ENCODE results near the gene SLC66A1.

SLC66A1 gene

GRCh38 chr1:19343617-19344350, 31.7 kb downstream of the SLC66A1 start:
- DNase-seq (ENCODE audit: low spot score): no peak

DNA sequence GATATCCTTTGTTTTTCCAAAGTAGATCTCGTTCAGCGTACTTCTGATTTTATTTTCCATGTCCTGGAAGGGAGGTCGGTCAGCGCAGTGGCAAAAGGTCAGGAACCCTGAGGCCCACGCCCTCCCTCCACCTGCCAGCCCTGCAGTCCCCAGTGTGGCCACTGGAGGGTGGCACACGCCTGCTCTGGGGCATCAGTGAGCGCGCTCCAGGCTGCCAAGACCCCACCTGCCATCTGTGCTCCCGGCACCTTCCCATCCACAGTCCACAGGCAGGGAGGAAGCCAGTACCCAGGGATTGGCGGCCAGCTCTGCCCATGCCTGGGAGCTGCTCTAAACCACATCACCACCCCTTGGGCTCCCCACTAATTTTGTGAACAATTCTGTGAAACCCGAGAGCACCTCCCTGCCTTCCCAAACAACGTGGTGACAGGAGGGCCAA, 32.3 kb downstream of the SLC66A1 start:
- peak; percentile 69 for DNase-seq (ENCODE audit: low spot score)

DNA sequence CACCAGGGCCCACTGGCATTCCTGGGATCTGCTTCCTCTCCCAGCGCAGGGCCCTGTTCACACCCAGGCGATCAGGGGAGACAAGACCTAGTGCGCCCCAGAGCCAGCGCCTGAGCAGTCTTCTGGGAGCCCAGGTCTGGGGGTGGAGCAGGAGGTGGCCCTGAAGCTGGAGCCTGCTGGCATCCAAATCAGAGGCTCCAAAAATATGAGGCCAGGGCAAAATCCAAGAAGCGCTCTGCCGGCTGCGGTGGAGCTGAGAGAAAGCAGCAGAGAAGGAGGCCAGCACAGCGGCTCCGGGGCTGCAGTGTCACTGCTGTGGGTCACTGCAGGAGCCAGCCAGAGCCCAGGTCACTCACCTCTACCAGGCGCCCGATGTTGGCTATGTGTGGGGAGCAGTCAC, 32.7 kb downstream of the SLC66A1 start:
- no peak for DNase-seq (ENCODE audit: low spot score)

DNA sequence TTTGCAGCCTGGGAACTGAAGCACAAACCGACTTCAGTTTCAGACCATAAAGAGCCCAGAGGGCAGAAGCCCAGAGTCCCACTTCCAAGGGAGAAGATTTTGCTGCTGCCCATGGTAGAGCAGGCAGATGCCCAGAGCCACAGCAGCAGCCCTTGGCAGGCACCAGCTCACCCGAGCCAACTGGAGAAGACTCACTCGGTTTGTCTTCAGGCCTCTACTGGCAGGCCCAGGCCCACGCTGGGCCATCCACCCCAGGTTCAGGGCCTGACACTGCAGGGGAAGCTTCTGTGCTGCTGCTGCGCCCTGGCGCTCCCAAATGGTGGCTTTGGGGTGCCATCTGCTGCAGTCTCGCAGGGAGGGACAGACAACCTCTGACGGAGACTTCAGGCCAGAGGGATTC, 33.3 kb downstream of the SLC66A1 start:
- no peak for DNase-seq (ENCODE audit: low spot score)

GRCh38 chr1:19346026-19346425, 33.9 kb downstream of the SLC66A1 start:
- no peak for DNase-seq (ENCODE audit: low spot score)

DNA sequence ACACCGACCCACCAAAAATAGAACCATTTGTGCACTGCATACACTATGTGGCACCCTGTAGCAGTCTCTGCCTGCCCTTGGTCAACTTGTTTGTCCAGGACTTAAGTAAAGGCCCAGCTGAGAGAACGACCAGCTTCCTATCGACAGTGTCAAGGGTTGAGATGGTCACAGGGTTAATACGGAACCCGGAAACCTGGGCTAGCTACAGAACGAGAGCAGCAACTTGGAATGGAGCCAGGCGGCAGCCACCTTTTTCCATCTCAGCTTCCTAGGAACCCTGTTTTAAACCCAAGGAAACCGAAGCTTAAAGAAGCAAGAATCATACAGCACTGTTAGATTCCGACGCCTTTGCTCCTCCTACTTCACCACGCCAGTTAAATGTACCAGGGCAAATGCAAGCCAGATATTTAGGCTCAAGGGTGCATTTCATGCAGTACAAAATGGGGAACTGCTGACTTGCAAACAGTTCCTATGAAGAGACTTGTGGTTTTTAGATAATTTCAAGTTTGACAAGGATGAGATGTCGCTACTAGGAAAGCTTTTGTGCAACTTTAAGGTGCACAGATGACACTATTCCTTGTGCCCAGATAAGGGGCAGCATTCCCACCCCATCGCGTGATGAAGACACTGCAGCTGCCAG, 35.5 kb downstream of the SLC66A1 start:
- no peak for DNase-seq (ENCODE audit: low spot score)

DNA sequence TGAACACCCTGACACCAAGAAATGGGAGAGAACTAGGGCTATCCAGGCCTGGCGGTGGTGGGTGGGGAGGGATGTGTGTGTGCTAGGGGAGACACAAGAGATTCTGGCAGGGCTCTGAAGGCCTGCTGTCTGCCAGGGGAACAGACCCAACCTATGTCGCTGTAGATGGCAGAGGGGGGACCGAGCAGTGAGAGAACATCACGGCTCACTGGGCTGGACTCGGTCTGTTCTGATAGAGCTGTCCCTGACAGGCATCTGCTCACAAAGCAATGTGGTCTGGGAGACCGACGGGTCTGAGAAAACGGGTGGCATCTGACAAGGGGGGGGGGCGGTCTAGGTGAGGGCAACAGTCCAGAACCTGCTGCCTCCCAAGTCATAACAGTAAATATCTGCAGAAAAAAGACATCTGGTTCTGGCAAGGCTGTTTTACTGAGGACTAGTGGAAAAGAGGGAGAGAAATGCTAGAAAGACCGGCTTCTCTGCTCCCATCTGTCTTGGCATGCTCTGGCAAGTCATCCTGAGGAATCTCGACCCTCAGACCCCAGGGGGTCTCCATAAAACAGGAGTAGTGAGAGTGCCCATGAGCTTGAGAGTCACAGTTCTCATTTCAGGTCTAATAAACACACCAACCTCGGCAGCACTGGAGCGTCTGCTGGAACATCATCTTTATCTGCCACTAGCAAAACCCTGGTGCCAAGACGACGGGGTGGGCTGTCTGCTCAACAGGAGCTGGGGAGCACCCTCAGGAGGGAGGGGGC, 36.5 kb downstream of the SLC66A1 start:
- no peak for DNase-seq (ENCODE audit: low spot score)

DNA sequence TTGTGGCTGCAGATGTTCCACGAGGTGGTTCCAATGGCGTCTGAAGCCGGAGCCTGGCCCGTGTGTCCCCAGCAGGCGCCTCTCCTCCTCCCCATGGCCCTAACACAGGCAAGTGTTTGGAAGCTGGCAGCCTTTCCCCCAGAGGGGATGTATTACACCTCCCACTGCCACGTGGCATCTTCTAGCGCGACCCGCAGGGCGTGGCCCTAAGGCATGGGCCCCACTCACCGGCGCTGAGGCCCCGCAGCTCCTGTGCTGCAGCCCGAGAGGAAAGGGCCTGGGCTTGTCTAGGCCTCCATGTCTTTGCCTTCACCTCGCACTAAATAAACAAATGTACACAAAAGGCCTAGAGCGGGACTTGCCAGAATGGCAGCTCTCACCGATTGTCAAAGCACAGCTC, 37.9 kb downstream of the SLC66A1 start:
- DNase-seq (ENCODE audit: low spot score): no peak

- no peak for DNase-seq (ENCODE audit: low spot score)
Observed at GRCh38 chr1:19350566-19350965, 38.4 kb downstream of the SLC66A1 start.

DNA sequence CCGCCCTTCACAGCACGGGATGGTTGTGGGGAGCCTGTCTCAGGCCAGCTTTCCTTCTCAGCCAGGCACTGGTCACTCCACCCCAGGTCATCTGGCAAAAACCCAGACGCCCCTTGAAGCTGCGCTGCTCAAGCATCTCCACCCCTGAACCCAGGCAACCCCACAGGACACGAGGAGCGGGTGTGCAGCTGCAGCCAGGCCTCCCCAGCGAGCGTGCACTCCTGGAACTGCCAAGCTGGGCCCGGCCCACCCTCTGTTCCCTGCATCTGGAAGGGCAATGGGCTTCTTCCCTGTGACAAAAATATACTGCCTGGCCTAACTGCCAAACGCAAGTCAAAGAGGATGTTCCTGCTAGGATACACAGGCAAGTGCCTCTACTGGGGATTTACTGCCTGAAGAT, 39.7 kb downstream of the SLC66A1 start:
- DNase-seq (ENCODE audit: low spot score): no peak

GRCh38 chr1:19352839-19353238, 40.7 kb downstream of the SLC66A1 start:
- no peak for DNase-seq (ENCODE audit: low spot score)

GRCh38 chr1:19353596-19353995, 41.5 kb downstream of the SLC66A1 start:
- no peak for DNase-seq (ENCODE audit: low spot score)

GRCh38 chr1:19354531-19354981, 42.4 kb downstream of the SLC66A1 start:
- no peak for DNase-seq (ENCODE audit: low spot score)

DNA sequence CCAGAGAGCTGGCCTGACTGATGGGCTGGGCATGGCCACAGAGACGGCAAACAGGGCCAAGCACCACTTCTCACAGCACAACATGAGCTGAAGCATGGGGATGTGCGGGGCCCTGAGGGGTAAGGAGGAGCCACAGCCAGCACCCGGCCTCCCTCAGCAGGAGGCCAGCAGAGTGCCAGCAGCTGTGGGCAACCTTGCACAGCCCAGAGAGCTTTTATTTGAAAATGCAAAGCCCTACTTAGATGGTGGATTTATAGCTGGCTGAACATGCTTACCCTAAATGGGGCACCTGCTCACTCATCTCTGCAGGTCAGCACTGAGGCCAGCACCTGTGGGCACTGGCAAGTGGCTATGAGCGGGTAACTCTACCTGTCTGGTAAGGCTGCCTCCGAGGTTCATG, 44.1 kb downstream of the SLC66A1 start:
- DNase-seq (ENCODE audit: low spot score): no peak

- no peak for DNase-seq (ENCODE audit: low spot score)
Observed at GRCh38 chr1:19357299-19357986, 45.3 kb downstream of the SLC66A1 start.

DNA sequence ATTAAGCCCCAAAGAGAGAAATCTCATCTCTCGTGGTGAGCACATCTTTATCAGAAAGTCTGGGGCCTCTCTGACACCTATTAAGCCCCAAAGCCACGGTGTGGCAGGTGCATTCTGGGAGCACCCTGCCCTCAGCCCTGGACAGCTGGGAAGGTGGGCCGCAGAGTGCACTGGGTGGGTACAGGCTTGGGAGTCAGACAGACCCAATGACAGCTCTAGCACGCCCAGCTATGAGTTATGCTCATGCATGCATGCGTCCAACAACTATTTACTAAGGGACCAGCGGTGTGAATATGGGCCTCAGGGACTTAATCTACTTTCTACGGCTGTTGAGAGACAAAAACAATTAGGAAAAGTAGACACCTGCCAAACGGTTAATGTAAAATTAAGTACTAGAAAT, 46.6 kb downstream of the SLC66A1 start:
- no peak for DNase-seq (ENCODE audit: low spot score)

GRCh38 chr1:19359357-19359756, 47.2 kb downstream of the SLC66A1 start:
- no peak for DNase-seq (ENCODE audit: low spot score)

DNA sequence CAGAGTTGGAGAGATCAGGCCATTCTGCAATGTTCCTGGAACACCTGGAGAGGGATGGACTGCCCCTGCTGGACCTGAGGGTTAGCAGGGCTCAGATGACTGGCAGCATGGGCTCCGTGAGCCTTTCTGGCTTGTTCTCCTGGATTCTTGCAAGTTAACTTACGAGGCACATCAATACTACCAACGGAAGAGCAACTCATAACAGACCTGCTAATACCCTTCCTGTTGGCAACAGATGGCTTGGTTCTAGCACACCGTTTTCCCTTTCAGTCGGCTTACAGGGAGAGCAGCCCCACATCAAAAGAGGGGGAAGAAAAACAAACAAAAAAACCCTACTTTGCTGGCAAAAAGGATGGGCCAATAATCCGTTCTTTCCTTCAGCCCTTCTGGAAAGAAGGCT, 47.9 kb downstream of the SLC66A1 start:
- DNase-seq (ENCODE audit: low spot score): no peak

DNA sequence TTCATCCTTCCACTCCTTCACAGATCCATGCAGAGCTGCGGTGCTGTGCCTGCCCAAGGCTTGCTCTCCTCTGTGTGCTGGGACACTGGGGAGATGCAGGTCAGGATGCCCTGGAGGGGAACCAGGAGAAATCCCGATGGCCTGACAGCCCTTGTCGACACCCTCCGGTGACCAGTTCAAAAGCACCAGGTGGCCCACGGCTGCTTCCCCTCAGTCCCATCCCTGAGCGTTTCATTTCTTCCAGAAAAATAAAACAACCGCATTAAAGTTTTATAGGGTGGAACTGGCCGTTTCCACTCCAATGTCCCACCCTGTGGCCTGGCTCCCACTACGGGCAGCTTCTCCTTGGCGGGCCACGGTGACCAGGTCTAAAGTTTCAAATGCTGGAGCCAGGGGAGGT, 48.3 kb downstream of the SLC66A1 start:
- DNase-seq (ENCODE audit: low spot score): no peak

- DNase-seq (ENCODE audit: low spot score): no peak
Observed at GRCh38 chr1:19360843-19361610, 48.9 kb downstream of the SLC66A1 start.

DNA sequence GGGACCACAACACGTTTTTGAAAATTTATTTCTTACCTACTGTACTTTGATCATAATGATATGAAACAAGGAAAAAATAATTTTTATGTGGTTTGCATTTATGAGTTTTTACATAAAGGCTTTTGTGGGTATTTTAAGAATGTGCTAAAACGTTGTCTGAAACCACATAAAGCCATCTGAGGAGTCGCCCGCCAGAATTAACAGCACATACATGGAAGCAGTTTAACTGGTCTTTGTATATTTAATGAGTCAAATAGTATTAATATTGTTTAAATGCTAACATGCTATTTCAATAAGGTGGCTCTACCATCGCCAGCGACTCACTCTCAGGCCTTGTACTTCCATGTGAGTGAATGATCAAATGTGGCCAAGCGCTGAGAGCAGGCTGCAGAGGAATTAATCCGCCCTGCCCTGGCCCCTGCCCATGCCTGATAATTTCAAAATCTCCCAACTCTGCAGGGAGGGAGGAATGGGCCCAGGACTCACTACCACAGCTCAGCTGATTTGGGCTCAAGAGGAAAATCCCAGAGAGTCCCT, 49.6 kb downstream of the SLC66A1 start:
- no peak for DNase-seq (ENCODE audit: low spot score)
